H9 (cell line): ENCODE measurements around the gene NCBP3. TPM values are rescaled to one million over a fixed set of nuclear protein-coding genes. Genes with fewer than 3 reads are reported as not detected.

Experiments
- DNase-seq: peaks from one replicate; pipeline ENCODE4 v3.0.0-alpha.2; 2017
- H2AFZ ChIP-seq: one replicate; pipeline ENCODE4 v1.6.1; 2013; ENCODE audit warnings: mild to moderate bottlenecking, low read length, control low read depth, moderate library complexity
- H2AK5ac ChIP-seq: 2 replicates; pipeline ENCODE4 v1.6.1; 2013; ENCODE audit warnings: low read length, control low read depth, mixed read lengths; ENCODE audit not compliant: insufficient read length
- H2BK120ac ChIP-seq: one replicate; pipeline ENCODE4 v1.6.1; 2013; ENCODE audit warnings: low read depth, mild to moderate bottlenecking, low read length, control low read depth, inconsistent platforms; ENCODE audit not compliant: poor library complexity, severe bottlenecking
- H2BK12ac ChIP-seq: 2 replicates; pipeline ENCODE4 v1.6.1; 2013; ENCODE audit warnings: low read length, control low read depth, mixed read lengths, low read depth; ENCODE audit not compliant: insufficient read length
- H2BK15ac ChIP-seq: 2 replicates; pipeline ENCODE4 v1.6.1; 2013; ENCODE audit warnings: low read depth, low read length, control low read depth
- H2BK20ac ChIP-seq: one replicate; pipeline ENCODE4 v1.6.1; 2013; ENCODE audit warnings: low read depth, mild to moderate bottlenecking, low read length, control low read depth, inconsistent platforms; ENCODE audit not compliant: poor library complexity, severe bottlenecking
- H2BK5ac ChIP-seq: 2 replicates; pipeline ENCODE4 v1.6.1; 2013; ENCODE audit warnings: low read length, control low read depth, mixed read lengths; ENCODE audit not compliant: insufficient read length
- H3K14ac ChIP-seq: 2 replicates; pipeline ENCODE4 v1.6.1; 2013; ENCODE audit warnings: low read length, control low read depth; ENCODE audit not compliant: insufficient read depth
- H3K18ac ChIP-seq: 2 replicates; pipeline ENCODE4 v1.6.1; 2013; ENCODE audit warnings: low read depth, mild to moderate bottlenecking, mixed read lengths, low read length, control low read depth; ENCODE audit not compliant: insufficient read length
- H3K23ac ChIP-seq: 2 replicates; pipeline ENCODE4 v1.6.1; 2013; ENCODE audit warnings: low read length, control low read depth, mixed read lengths, low read depth; ENCODE audit not compliant: insufficient read length
- H3K23me2 ChIP-seq: 2 replicates; pipeline ENCODE4 v1.6.1; 2013; ENCODE audit warnings: low read depth, mild to moderate bottlenecking, mixed read lengths, low read length, control low read depth; ENCODE audit not compliant: insufficient read length, poor library complexity, severe bottlenecking
- H3K27ac ChIP-seq: 2 replicates; pipeline ENCODE4 v1.5.1; 2013; ENCODE audit warnings: low read length, control low read depth, mixed read lengths, low read depth; ENCODE audit not compliant: insufficient read length
- H3K27me3 ChIP-seq: 2 replicates; pipeline ENCODE4 v1.6.1; 2013; ENCODE audit warnings: low read length, control low read depth, inconsistent platforms; ENCODE audit not compliant: insufficient read depth
- H3K4ac ChIP-seq: 2 replicates; pipeline ENCODE4 v1.6.1; 2013; ENCODE audit warnings: low read depth, mild to moderate bottlenecking, control low read depth, inconsistent platforms, low read length, moderate library complexity
- H3K4me1 ChIP-seq: 2 replicates; pipeline ENCODE4 v1.6.1; 2013; ENCODE audit warnings: low read length, control low read depth, inconsistent platforms; ENCODE audit not compliant: insufficient read depth
- H3K4me2 ChIP-seq: 2 replicates; pipeline ENCODE4 v1.6.1; 2013; ENCODE audit warnings: low read length, control low read depth, mixed read lengths; ENCODE audit not compliant: insufficient read length, insufficient read depth
- H3K56ac ChIP-seq: 2 replicates; pipeline ENCODE4 v1.6.1; 2013; ENCODE audit warnings: low read depth, mild to moderate bottlenecking, mixed read lengths, low read length, control low read depth; ENCODE audit not compliant: insufficient read length
- H3K79me1 ChIP-seq: 2 replicates; pipeline ENCODE4 v1.6.1; 2013; ENCODE audit warnings: low read depth, mild to moderate bottlenecking, moderate library complexity, low read length, control low read depth, inconsistent platforms; ENCODE audit not compliant: insufficient read depth, poor library complexity, severe bottlenecking
- H3K79me2 ChIP-seq: 2 replicates; pipeline ENCODE4 v1.6.1; 2013; ENCODE audit warnings: low read length, control low read depth, inconsistent platforms; ENCODE audit not compliant: insufficient read depth
- H3K9ac ChIP-seq: 2 replicates; pipeline ENCODE4 v1.6.1; 2013; ENCODE audit warnings: low read length, control low read depth, mixed read lengths; ENCODE audit not compliant: insufficient read length; ENCODE audit errors: extremely low read depth
- H3K9me3 ChIP-seq: one replicate; pipeline ENCODE4 v1.6.1; 2013; ENCODE audit warnings: low read depth, low read length, inconsistent platforms; ENCODE audit not compliant: control insufficient read depth
- H3T11ph ChIP-seq: one replicate; pipeline ENCODE4 v1.6.1; 2013; ENCODE audit warnings: mild to moderate bottlenecking, low read length, control low read depth, inconsistent platforms
- H4K20me1 ChIP-seq: one replicate; pipeline ENCODE4 v1.6.1; 2013; ENCODE audit not compliant: control insufficient read depth, insufficient read length, insufficient read depth
- H4K5ac ChIP-seq: 2 replicates; pipeline ENCODE4 v1.6.1; 2013; ENCODE audit warnings: low read depth, mild to moderate bottlenecking, mixed read lengths, low read length, control low read depth; ENCODE audit not compliant: insufficient read length
- H4K8ac ChIP-seq: replicated peaks from 2 replicates; pipeline ENCODE4 v1.6.1; 2013; ENCODE audit warnings: low read length, control low read depth, mixed read lengths, low read depth; ENCODE audit not compliant: insufficient read length
- H4K91ac ChIP-seq: 2 replicates; pipeline ENCODE4 v1.6.1; 2013; ENCODE audit warnings: low read depth, mild to moderate bottlenecking, moderate library complexity, mixed read lengths, low read length, control low read depth; ENCODE audit not compliant: insufficient read length
- H3K27ac Mint-ChIP-seq, 3 experiments: 2 replicates in 2 of 3; 3 replicates in 1 of 3; pipeline ENCODE4 v1.8.0; 2020 to 2021; ENCODE audit warnings: mixed read lengths in 3 of 3, mild to moderate bottlenecking in 1 of 3, moderate library complexity in 1 of 3
- H3K27me3 Mint-ChIP-seq: 2 replicates; pipeline ENCODE4 v1.8.0; 2021; ENCODE audit warnings: low read depth, mild to moderate bottlenecking, moderate library complexity, mixed read lengths
- H3K36me3 Mint-ChIP-seq, 3 experiments: 2 replicates in 2 of 3; 3 replicates in 1 of 3; pipeline ENCODE4 v1.8.0; 2020 to 2021; ENCODE audit warnings: low read depth in 3 of 3, mixed read lengths in 3 of 3; ENCODE audit not compliant: insufficient read depth in 1 of 3
- H3K4me1 Mint-ChIP-seq, 2 experiments: 2 replicates each; pipeline ENCODE4 v1.8.0; 2020; ENCODE audit warnings: mixed read lengths in 2 of 2
- H3K4me3 Mint-ChIP-seq, 2 experiments: 2 replicates in 1 of 2; 3 replicates in 1 of 2; pipeline ENCODE4 v1.8.0; 2020 to 2021; ENCODE audit warnings: mild to moderate bottlenecking in 2 of 2, mixed read lengths in 2 of 2, moderate library complexity in 1 of 2
- H3K9me3 Mint-ChIP-seq, 2 experiments: 2 replicates in 1 of 2; 3 replicates in 1 of 2; pipeline ENCODE4 v1.8.0; 2020; ENCODE audit warnings: mild to moderate bottlenecking in 2 of 2, mixed read lengths in 2 of 2, moderate library complexity in 1 of 2
- WGBS: extraction: QIAGEN DNeasy Blood & Tissue Kit; methylation state at CpG from one replicate; pipeline ENCODE4 v1.1.7; 2013; ENCODE audit warnings: missing lambda C conversion rate, low lambda C conversion rate, mixed read lengths; ENCODE audit not compliant: insufficient read length; ENCODE audit errors: extremely low coverage; 5-methylcytosine and 5-hydroxymethylcytosine counted together
- total RNA-seq: library from RNA; stranded (reverse); gene quantifications from 2 replicates; pipeline ENCODE4 v1.2.1, GENCODE V29; 2021
- TF ChIP-seq, protein P1 (sequence below): fragments of 200-600 bp; sonication (generic); conservative IDR thresholded peaks from 3 replicates; pipeline ENCODE4 v1.8.0; 2021; ENCODE audit warnings: antibody characterized with exemption, mild to moderate bottlenecking

The NCBP3 gene
- total RNA-seq, 1 experiment from 2014 or later: 45.7 TPM

GRCh38 chr17:3810019-3810418 lies 36.0 kb downstream of the NCBP3 start:
- no peak overlapping the region for H4K91ac ChIP-seq
- H3T11ph ChIP-seq: no peak overlapping the region
- H2BK120ac ChIP-seq: no peak overlapping the region
- no peak overlapping the region for H2AFZ ChIP-seq
- H3K27ac ChIP-seq: no peak overlapping the region
- H3K18ac ChIP-seq: no peak overlapping the region
- no peak overlapping the region for H3K9ac ChIP-seq
- TF ChIP-seq, protein P1, sequence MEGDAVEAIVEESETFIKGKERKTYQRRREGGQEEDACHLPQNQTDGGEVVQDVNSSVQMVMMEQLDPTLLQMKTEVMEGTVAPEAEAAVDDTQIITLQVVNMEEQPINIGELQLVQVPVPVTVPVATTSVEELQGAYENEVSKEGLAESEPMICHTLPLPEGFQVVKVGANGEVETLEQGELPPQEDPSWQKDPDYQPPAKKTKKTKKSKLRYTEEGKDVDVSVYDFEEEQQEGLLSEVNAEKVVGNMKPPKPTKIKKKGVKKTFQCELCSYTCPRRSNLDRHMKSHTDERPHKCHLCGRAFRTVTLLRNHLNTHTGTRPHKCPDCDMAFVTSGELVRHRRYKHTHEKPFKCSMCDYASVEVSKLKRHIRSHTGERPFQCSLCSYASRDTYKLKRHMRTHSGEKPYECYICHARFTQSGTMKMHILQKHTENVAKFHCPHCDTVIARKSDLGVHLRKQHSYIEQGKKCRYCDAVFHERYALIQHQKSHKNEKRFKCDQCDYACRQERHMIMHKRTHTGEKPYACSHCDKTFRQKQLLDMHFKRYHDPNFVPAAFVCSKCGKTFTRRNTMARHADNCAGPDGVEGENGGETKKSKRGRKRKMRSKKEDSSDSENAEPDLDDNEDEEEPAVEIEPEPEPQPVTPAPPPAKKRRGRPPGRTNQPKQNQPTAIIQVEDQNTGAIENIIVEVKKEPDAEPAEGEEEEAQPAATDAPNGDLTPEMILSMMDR: no peak
- H3K79me1 ChIP-seq: no peaks in the 10 kb centered on the region
- H3K56ac ChIP-seq: no peak overlapping the region
- no peak overlapping the region for H2BK20ac ChIP-seq
- H3K4me3 Mint-ChIP-seq: no peak overlapping the region
- no peaks in the 10 kb centered on the region for H3K9me3 ChIP-seq
- no peaks in the 10 kb centered on the region for H3K27me3 ChIP-seq
- no peak overlapping the region for H3K4me2 ChIP-seq
- H3K27me3 Mint-ChIP-seq: no peaks in the 10 kb centered on the region
- no peak overlapping the region for H2AK5ac ChIP-seq
- H2BK15ac ChIP-seq: no peak overlapping the region
- H3K4ac ChIP-seq: no peak overlapping the region
- H3K4me1 Mint-ChIP-seq: no peaks in the 10 kb centered on the region
- DNase-seq: no peak
- no peak overlapping the region for H2BK5ac ChIP-seq
- H3K79me2 ChIP-seq: no peaks in the 10 kb centered on the region
- no CpG with 5 or more reads among the region's 4 CpGs for WGBS
- no peaks in the 10 kb centered on the region for H3K23me2 ChIP-seq
- no peak overlapping the region for H3K23ac ChIP-seq
- H4K20me1 ChIP-seq: no peaks in the 10 kb centered on the region
- no peak overlapping the region for H2BK12ac ChIP-seq
- no peak overlapping the region for H3K14ac ChIP-seq
- no peaks in the 10 kb centered on the region for H3K4me1 ChIP-seq
- no peak overlapping the region for H4K8ac ChIP-seq
- no peak overlapping the region for H4K5ac ChIP-seq
- no peak overlapping the region for H3K27ac Mint-ChIP-seq
- H3K36me3 Mint-ChIP-seq: peaks cover 14 to 83% (median 74%) of the 10 kb centered on the region in 3 experiments; a peak in 6 of 7 replicates
- no peaks in the 10 kb centered on the region for H3K9me3 Mint-ChIP-seq
